ENCODE measurements around the gene DUSP28. TPM values are rescaled to one million over a fixed set of nuclear protein-coding genes. Genes with fewer than 3 reads are reported as not detected.

The DUSP28 gene
- total and polyA plus RNA-seq, 2 of the 8 experiments (the other 6 are each of a cell fraction or from before 2014, with no cell fraction given) = 2.1 to 2.3 TPM

GRCh38 chr2:240603081-240603835 lies 43.1 kb downstream of the DUSP28 start:
- no peak for TF ChIP-seq E2F6 (IDR thresholded peaks at IDR 0.05)
- Histone ChIP-seq H4K91ac (replicated peaks; ENCODE audit: insufficient read length, low read length) (no peak overlapping the region), H2BK20ac (ENCODE audit: low read length) (no peak overlapping the region), H3K36me3 (ENCODE audit: control insufficient read depth in 2 of 4, insufficient read depth in 4 of 4, low read length in 3 of 4) (peaks cover 0 to under 1% (median 0%) of the 10 kb centered on the region in 4 experiments; a peak in 3 of 8 replicates), H3K9ac (replicated peaks in 1 of 4; ENCODE audit: extremely low read depth in 1 of 4, low read depth in 3 of 4, low read length in 3 of 4) (no peak overlapping the region), H4K5ac (ENCODE audit: insufficient read length, low read depth, low read length) (no peak overlapping the region), H2AK5ac (ENCODE audit: low read depth, low read length) (no peak overlapping the region), H3K9me3 (ENCODE audit: insufficient read depth in 2 of 2, low read depth in 1 of 2, low read length in 1 of 2) (no peaks in the 10 kb centered on the region), H3K56ac (replicated peaks; ENCODE audit: insufficient read length, low read depth, low read length) (no peak overlapping the region), H2BK15ac (ENCODE audit: low read length) (no peak overlapping the region), H2BK120ac (replicated peaks; ENCODE audit: low read depth, low read length) (no peak overlapping the region), H3K4me3 (ENCODE audit: extremely low read depth in 1 of 4, insufficient read depth in 2 of 4, low read depth in 3 of 4, low read length in 4 of 4) (no peak overlapping the region), H3K27ac (ENCODE audit: low read depth, low read length) (no peak overlapping the region), H3K4me2 (ENCODE audit: insufficient read depth in 1 of 2, low read depth in 2 of 2, low read length in 2 of 2) (no peak overlapping the region), H3K79me2 (ENCODE audit: control insufficient read depth in 1 of 2, insufficient read depth in 2 of 2, low read length in 2 of 2) (no peaks in the 10 kb centered on the region), H3K4me1 (replicated peaks in 1 of 4; ENCODE audit: control insufficient read depth in 3 of 4, insufficient read depth in 4 of 4, low read length in 3 of 4) (no peaks in the 10 kb centered on the region), H3K27me3 (replicated peaks in 1 of 4; ENCODE audit: control insufficient read depth in 3 of 4, extremely low read depth in 1 of 4, insufficient read depth in 3 of 4, low read length in 3 of 4) (0 out of 7 replicates have a peak, but pooled peaks cover 0 to 2% (median 0%) of the 10 kb centered on the region in 4 experiments), H2BK12ac (ENCODE audit: low read depth, low read length) (no peak overlapping the region), H2AFZ (ENCODE audit: low read length) (no peak overlapping the region), H3K23me2 (ENCODE audit: low read depth, low read length) (no peaks in the 10 kb centered on the region), H3K18ac (ENCODE audit: extremely low read depth, low read length) (no peak overlapping the region), H3K4ac (replicated peaks; ENCODE audit: insufficient read length, low read depth, low read length) (no peak overlapping the region), H3K23ac (ENCODE audit: insufficient read length) (no peak overlapping the region), H3K14ac (ENCODE audit: insufficient read length) (no peak overlapping the region), H2BK5ac (ENCODE audit: low read depth, low read length) (no peak overlapping the region), H4K8ac (ENCODE audit: extremely low read depth, insufficient read depth, low read length) (no peak overlapping the region; the same call in none of the 2 replicates), H4K20me1 (replicated peaks in 1 of 2; ENCODE audit: control insufficient read depth in 1 of 2, insufficient read depth in 2 of 2, low read length in 2 of 2) (peaks cover 0 to 4% of the 10 kb centered on the region in 2 experiments), H3K79me1 (ENCODE audit: low read depth, low read length) (no peaks in the 10 kb centered on the region)
- WGBS, 2 experiments (ENCODE audit: extremely low coverage in 1 of 2, insufficient coverage in 1 of 2, insufficient read length in 1 of 2, insufficient replicate concordance in 2 of 2, low coverage in 1 of 2, low lambda C conversion rate in 2 of 2, missing lambda C conversion rate in 1 of 2) = 91% methylated on average over 21 of the region's 22 CpGs; no CpG with 5 or more reads in 1 of the 2 experiments
- FAIRE-seq = no peak
- DNase-seq (ENCODE audit: low read depth in 1 of 2, low spot score in 2 of 2) = no peak
- ChIA-PET POLR2A (ENCODE audit: partially characterized antibody) (interaction anchor here (1.0 to 1.5 kb wide), 3 partner anchors 13 to 31 kb away, joined by 3 to 5 read pairs (median 4); no protein-coding TSS in a partner anchor), CTCF (ENCODE audit: partially characterized antibody) (interaction anchor here (0.6 to 3.2 kb wide), 7 partner anchors 8 to 131 kb away, joined by 3 to 17 read pairs (median 4); partner anchors contain the start of gene CAPN10)

Data from H1 (cell line).